HG03442 (cell line): ENCODE data around the gene RSRC1.
"Not testable (repeated sequence)": the region's sequence is repeated elsewhere in the genome, so short reads cannot be mapped to it uniquely, and the experiment has no call there.

Experiments
- ATAC-seq: cut with Tn5 transposase; IDR thresholded peaks from one replicate; pipeline ENCODE4 v1.9.1; 2021; ENCODE audit warnings: mild to moderate bottlenecking, moderate library complexity; ENCODE audit not compliant: unreplicated experiment

Gene RSRC1

GRCh38 chr3:158453865-158454264 is 344.0 kb downstream of the RSRC1 start:
- no peak for ATAC-seq

- ATAC-seq, result no peak
Observed at GRCh38 chr3:158455406-158455805, 345.5 kb downstream of the RSRC1 start.

GRCh38 chr3:158456114-158456513 is 346.2 kb downstream of the RSRC1 start:
- ATAC-seq, result no peak

- ATAC-seq, result no peak
Observed at GRCh38 chr3:158458464-158458863, 348.6 kb downstream of the RSRC1 start.

- ATAC-seq, result no peak
Observed at GRCh38 chr3:158460926-158461325, 351.0 kb downstream of the RSRC1 start.

- no peak for ATAC-seq
Observed at GRCh38 chr3:158463556-158463955, 353.7 kb downstream of the RSRC1 start.

- ATAC-seq, result peak; percentile 75
Observed at GRCh38 chr3:158465074-158465473, 355.2 kb downstream of the RSRC1 start.

- no peak for ATAC-seq
Observed at GRCh38 chr3:158470944-158471638, 361.2 kb downstream of the RSRC1 start.

GRCh38 chr3:158471639-158472294 is 361.9 kb downstream of the RSRC1 start:
- ATAC-seq, result no peak

- no peak for ATAC-seq
Observed at GRCh38 chr3:158479051-158479450, 369.2 kb downstream of the RSRC1 start.

- no peak for ATAC-seq
Observed at GRCh38 chr3:158483701-158484235, 373.9 kb downstream of the RSRC1 start.

- no peak for ATAC-seq
Observed at GRCh38 chr3:158486200-158486599, 376.3 kb downstream of the RSRC1 start.

GRCh38 chr3:158488670-158489069 is 378.8 kb downstream of the RSRC1 start:
- no peak for ATAC-seq

- ATAC-seq, result no peak
Observed at GRCh38 chr3:158489181-158489580, 379.3 kb downstream of the RSRC1 start.

GRCh38 chr3:158491968-158492367 is 382.1 kb downstream of the RSRC1 start:
- ATAC-seq, result no peak

- no peak for ATAC-seq
Observed at GRCh38 chr3:158492685-158493084, 382.8 kb downstream of the RSRC1 start.

GRCh38 chr3:158493931-158494330 is 384.0 kb downstream of the RSRC1 start:
- no peak for ATAC-seq

- no peak for ATAC-seq
Observed at GRCh38 chr3:158494673-158495072, 384.8 kb downstream of the RSRC1 start.

GRCh38 chr3:158495398-158495902 is 385.6 kb downstream of the RSRC1 start:
- ATAC-seq, result not testable (repeated sequence)

- no peak for ATAC-seq
Observed at GRCh38 chr3:158505117-158505516, 395.2 kb downstream of the RSRC1 start.

- ATAC-seq, result no peak
Observed at GRCh38 chr3:158506456-158506855, 396.6 kb downstream of the RSRC1 start.

GRCh38 chr3:158508481-158508880 is 398.6 kb downstream of the RSRC1 start:
- no peak for ATAC-seq
